HG03108 (cell line): ENCODE results near the gene OR56A3.

ENCODE experiments used
- ATAC-seq: cut with Tn5 transposase; IDR thresholded peaks from one replicate; pipeline ENCODE4 v1.9.1; 2021; ENCODE audit warnings: moderate library complexity; ENCODE audit not compliant: unreplicated experiment

OR56A3 gene

GRCh38 chr11:5968394-5968793 is 26.3 kb downstream of the OR56A3 start, which contains the start of gene OR56A5:
Gene OR56A5 (minus strand): TSS chr11:5968494. CDS start chr11:5968494, 0 bp downstream.
- no peak for ATAC-seq

GRCh38 chr11:5973530-5973929 is 31.5 kb downstream of the OR56A3 start:
- ATAC-seq: no peak

DNA sequence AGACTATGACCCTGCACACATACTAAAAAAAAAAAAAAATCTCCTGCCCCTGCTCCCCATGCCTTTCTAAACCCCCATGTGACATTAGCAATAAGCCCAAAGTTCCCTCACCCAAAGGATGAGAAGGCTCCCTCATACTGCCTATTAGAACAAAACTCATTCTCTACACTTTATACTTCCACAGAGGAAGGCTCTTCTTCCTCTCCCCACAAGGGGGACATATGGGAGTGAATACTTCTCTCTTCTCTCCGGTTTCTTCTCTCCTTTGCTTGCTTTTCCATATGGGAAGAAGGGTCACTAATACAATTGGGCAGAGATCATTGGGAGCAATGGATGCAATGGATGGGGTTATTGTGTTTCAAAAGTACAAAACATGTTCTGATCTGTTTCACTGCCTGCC is 41.4 kb downstream of the OR56A3 start:
- ATAC-seq: no peak

DNA sequence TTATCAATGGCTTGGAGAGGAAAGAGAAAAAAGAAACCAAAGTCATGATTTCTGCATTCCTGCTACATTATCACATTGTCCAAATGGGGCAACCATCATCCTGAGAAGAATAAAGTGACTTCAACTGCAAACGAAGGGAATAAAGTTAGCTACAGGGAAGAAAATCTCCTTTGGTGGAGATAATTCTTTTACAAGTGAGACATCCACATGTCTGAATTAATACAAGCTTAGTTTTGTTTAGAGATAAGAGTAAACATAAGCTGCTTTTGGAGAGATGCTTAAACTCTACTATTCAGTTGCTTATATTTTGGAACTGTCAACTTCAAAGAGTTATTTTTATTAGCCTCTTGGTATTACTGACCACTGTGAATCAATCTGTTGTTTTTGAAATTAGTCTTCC is 44.8 kb downstream of the OR56A3 start, which contains the start of gene OR52L1:
OR52L1 (minus strand) TSS at position 101 of the 400 bp plus-strand sequence; CDS start at position 46, 55 bp downstream.
- no peak for ATAC-seq

DNA sequence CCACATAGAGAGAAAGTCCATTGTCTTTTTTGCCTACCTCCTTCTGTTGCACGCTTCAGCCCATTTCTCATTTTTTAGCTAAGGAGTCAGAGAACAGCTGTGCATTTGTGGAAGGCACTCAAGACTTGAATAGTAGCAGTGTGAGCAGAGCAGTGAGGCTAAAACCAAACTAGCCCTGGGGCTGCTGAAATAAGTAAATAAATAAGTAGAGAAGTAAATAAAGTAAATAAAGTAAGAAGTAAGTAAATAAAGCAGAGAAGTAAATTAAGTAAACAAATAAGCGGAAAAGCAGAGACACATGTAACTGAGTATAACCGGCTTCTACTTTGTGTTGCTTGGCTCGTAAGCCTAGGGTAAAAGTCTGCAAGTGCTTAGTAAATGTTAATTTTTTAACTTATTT is 47.2 kb downstream of the OR56A3 start:
- no peak for ATAC-seq

- ATAC-seq: no peak
Observed at GRCh38 chr11:5992150-5992549, 50.1 kb downstream of the OR56A3 start.

- ATAC-seq: no peak
Observed at GRCh38 chr11:5992604-5993251, 50.7 kb downstream of the OR56A3 start.

- ATAC-seq: no peak
Observed at GRCh38 chr11:5994791-5995190, 52.7 kb downstream of the OR56A3 start.
